Ishikawa (cell line): ENCODE data around the gene EXT2.

Experiments used
- CREB1 ChIP-seq: IDR thresholded peaks from 2 replicates; pipeline ENCODE4 v1.6.1; 2012; ENCODE audit warnings: low read depth
- EGR1 ChIP-seq: IDR thresholded peaks from 2 replicates; pipeline ENCODE4 v1.6.1; 2012
- RAD21 ChIP-seq: IDR thresholded peaks from 2 replicates; pipeline ENCODE4 v1.6.1; 2012; ENCODE audit warnings: low read depth
- REST ChIP-seq: IDR thresholded peaks from 2 replicates; pipeline ENCODE4 v1.6.1; 2012; ENCODE audit warnings: low read depth, mild to moderate bottlenecking
- TAF1 ChIP-seq: IDR thresholded peaks from 2 replicates; pipeline ENCODE4 v1.6.1; 2012; ENCODE audit warnings: low read depth, mild to moderate bottlenecking

GRCh38 chr11:44171518-44171917 lies 76.0 kb downstream of the EXT2 start:
- no peak for TF ChIP-seq EGR1
- TF ChIP-seq REST = no peak
- TF ChIP-seq TAF1 = no peak
- TF ChIP-seq CREB1 = no peak
- no peak for TF ChIP-seq RAD21
